Neural cell (in vitro differentiated cells): Measurements from ENCODE around the gene MT1H.

Source experiments
- EP300 ChIP-seq: fragments of 450-650 bp; conservative IDR thresholded peaks from 2 replicates; pipeline ENCODE4 v1.6.1; 2014; ENCODE audit warnings: antibody characterized with exemption, mild to moderate bottlenecking, moderate library complexity; ENCODE audit not compliant: poor library complexity, severe bottlenecking
- EZH2 ChIP-seq: fragments of 200-600, 300-800 bp; shearing (Covaris generic), sonication (generic); IDR thresholded peaks from 2 replicates; pipeline ENCODE4 v1.6.1; 2014; ENCODE audit warnings: antibody characterized with exemption, low read length, borderline replicate concordance, mild to moderate bottlenecking; ENCODE audit not compliant: insufficient read depth, poor library complexity, severe bottlenecking
- MXI1 ChIP-seq: fragments of 450-650 bp; conservative IDR thresholded peaks from 2 replicates; pipeline ENCODE4 v1.6.1; 2014; ENCODE audit warnings: antibody characterized with exemption, mild to moderate bottlenecking; ENCODE audit not compliant: poor library complexity, severe bottlenecking
- POLR2AphosphoS5 ChIP-seq: IDR thresholded peaks from 2 replicates; pipeline ENCODE4 v1.6.1; 2012
- TF ChIP-seq, protein P1 (sequence below): fragments of 450-650 bp; IDR thresholded peaks from 2 replicates; pipeline ENCODE4 v1.5.1; 2014; ENCODE audit warnings: antibody characterized with exemption, mild to moderate bottlenecking, moderate library complexity; ENCODE audit not compliant: poor library complexity, severe bottlenecking
- TF ChIP-seq, protein P2 (sequence below): IDR thresholded peaks from 2 replicates; pipeline ENCODE4 v1.6.1; 2012; ENCODE audit warnings: borderline replicate concordance

DNA sequence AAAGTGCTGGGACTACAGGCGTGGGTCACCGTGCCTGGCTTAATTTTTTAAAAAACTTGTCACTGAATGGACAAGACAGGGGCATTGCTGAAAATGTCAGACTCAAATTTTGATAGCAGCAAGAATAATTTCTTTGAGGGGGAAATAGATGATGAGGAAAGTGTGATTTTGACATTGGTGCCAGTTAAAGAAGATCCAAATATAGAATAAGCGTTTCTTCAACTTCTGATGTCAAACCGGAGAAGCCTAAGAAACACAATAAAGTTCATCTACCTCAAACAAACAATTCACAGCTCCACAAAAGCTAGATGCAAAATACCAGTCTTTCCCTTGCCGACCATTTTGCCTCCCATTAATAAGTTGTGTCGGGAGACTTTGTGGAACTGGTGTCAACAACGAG lies 17.1 kb downstream of the MT1H start:
- TF ChIP-seq, protein P1, sequence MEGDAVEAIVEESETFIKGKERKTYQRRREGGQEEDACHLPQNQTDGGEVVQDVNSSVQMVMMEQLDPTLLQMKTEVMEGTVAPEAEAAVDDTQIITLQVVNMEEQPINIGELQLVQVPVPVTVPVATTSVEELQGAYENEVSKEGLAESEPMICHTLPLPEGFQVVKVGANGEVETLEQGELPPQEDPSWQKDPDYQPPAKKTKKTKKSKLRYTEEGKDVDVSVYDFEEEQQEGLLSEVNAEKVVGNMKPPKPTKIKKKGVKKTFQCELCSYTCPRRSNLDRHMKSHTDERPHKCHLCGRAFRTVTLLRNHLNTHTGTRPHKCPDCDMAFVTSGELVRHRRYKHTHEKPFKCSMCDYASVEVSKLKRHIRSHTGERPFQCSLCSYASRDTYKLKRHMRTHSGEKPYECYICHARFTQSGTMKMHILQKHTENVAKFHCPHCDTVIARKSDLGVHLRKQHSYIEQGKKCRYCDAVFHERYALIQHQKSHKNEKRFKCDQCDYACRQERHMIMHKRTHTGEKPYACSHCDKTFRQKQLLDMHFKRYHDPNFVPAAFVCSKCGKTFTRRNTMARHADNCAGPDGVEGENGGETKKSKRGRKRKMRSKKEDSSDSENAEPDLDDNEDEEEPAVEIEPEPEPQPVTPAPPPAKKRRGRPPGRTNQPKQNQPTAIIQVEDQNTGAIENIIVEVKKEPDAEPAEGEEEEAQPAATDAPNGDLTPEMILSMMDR = no peak
- TF ChIP-seq, protein P2, sequence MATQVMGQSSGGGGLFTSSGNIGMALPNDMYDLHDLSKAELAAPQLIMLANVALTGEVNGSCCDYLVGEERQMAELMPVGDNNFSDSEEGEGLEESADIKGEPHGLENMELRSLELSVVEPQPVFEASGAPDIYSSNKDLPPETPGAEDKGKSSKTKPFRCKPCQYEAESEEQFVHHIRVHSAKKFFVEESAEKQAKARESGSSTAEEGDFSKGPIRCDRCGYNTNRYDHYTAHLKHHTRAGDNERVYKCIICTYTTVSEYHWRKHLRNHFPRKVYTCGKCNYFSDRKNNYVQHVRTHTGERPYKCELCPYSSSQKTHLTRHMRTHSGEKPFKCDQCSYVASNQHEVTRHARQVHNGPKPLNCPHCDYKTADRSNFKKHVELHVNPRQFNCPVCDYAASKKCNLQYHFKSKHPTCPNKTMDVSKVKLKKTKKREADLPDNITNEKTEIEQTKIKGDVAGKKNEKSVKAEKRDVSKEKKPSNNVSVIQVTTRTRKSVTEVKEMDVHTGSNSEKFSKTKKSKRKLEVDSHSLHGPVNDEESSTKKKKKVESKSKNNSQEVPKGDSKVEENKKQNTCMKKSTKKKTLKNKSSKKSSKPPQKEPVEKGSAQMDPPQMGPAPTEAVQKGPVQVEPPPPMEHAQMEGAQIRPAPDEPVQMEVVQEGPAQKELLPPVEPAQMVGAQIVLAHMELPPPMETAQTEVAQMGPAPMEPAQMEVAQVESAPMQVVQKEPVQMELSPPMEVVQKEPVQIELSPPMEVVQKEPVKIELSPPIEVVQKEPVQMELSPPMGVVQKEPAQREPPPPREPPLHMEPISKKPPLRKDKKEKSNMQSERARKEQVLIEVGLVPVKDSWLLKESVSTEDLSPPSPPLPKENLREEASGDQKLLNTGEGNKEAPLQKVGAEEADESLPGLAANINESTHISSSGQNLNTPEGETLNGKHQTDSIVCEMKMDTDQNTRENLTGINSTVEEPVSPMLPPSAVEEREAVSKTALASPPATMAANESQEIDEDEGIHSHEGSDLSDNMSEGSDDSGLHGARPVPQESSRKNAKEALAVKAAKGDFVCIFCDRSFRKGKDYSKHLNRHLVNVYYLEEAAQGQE = no peak
- no peak for TF ChIP-seq EP300
- TF ChIP-seq MXI1 = no peak
- no peak for TF ChIP-seq POLR2AphosphoS5
- no peak for TF ChIP-seq EZH2
